Lower lobe of right lung (tissue), 2 donors: ENCODE measurements around the gene PMM1. TPM values are rescaled to one million over a fixed set of nuclear protein-coding genes. Genes with fewer than 3 reads are reported as not detected.
"Not testable (repeated sequence)": the region's sequence is repeated elsewhere in the genome, so short reads cannot be mapped to it uniquely, and the experiment has no call there.

Experiments used
- ATAC-seq, 2 donors: fragments of 200-7000 bp; cut with Tn5 transposase; one replicate each; pipeline ENCODE4 v1.9.1; 2020 to 2022; ENCODE audit warnings: mild to moderate bottlenecking in 2 of 2, moderate library complexity in 2 of 2
- DNase-seq: peaks from one replicate; pipeline ENCODE4 v3.0.0-alpha.2; 2020
- H3K27ac ChIP-seq: fragments of 200-600 bp; one replicate; pipeline ENCODE4 v1.8.0; 2022
- H3K27me3 ChIP-seq: fragments of 200-600 bp; one replicate; pipeline ENCODE4 v1.8.0; 2022; ENCODE audit warnings: low read depth
- H3K36me3 ChIP-seq: fragments of 200-600 bp; one replicate; pipeline ENCODE4 v1.8.0; 2022; ENCODE audit warnings: mild to moderate bottlenecking
- H3K4me1 ChIP-seq: fragments of 200-600 bp; one replicate; pipeline ENCODE4 v1.8.0; 2022
- H3K4me3 ChIP-seq: fragments of 200-600 bp; one replicate; pipeline ENCODE4 v1.8.0; 2022; ENCODE audit warnings: mild to moderate bottlenecking
- H3K9me3 ChIP-seq: fragments of 200-600 bp; one replicate; pipeline ENCODE4 v1.8.0; 2022
- intact Hi-C: fragments of 100-400 bp; cut with DNase I; formaldehyde crosslinking; loops from one replicate; pipeline ENCODE4 v1.11.0; 2022
- long read RNA-seq: library from polyadenylated mRNA; unstranded; transcript quantifications from one replicate; pipeline ENCODE4 v2.0.0, GENCODE V29; 2021
- total RNA-seq: library from RNA; stranded (reverse); fragmentation: NEBNext Ultra II Directional; extraction: Animal tissue kit (Norgen Biotek cat#: 25700); gene quantifications from one replicate; pipeline ENCODE4 v1.2.1, GENCODE V29; 2021
- TF ChIP-seq, protein P1 (sequence below): fragments of 200-600 bp; IDR thresholded peaks from one replicate; pipeline ENCODE4 v1.8.0; 2022; ENCODE audit warnings: antibody characterized with exemption, mild to moderate bottlenecking
- donor health status: DM: no; HTN: yes; CAD: no; lungs with severe emphysema.

The PMM1 gene
- 47.3 TPM for total RNA-seq
- long read RNA-seq, transcript PMM1-201 (8 exons, 1,298 nt), result major isoform, 42 of 58 reads
- long read RNA-seq, partial matches to known transcripts, result 4 of 58 reads
- long read RNA-seq, other reads (novel, unspliced or antisense), result 11 of 58 reads

DNA sequence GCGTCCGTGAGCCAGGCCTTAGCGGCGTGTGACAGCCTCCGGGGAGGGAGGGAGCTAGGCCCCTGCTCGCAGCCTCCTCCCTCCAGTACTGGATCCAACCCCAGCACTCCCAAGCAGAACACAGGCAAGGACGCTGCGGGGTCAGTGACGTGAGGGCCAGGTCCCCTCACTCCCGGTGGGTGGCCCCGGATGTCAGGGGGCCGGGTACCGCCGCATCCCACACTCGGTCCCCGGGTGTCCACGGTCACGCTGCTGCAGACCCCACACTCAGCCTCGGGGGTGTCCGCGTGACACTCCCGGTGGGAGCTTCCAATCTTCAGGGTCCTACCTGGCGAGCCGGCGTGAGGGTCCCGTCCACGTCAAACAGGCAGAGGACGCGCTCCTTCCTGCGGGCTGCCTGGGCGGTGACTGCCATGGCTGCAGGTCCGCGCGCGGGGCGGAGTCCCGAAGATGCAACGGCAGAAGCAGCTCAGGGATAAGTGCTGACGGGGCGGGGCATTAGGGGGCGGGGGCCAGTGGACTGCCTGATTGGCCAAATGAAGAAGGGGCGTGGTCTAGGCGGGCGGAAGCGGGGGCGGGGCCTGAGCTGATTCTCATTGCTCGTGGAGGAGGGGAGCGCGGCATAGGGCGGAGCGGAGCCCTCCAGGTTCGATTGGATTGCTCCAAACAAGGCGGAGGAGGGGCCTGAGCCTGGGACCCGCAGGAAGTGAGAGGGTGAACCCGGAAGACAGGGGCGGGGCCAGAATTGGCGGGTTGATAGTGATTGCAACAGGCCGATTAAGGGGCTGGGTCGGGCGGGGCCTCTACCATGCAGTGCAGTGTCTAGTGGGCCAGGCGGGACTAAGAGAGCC is at the start of gene PMM1:
PMM1 (minus strand) TSS at position 450 of the 851 bp plus-strand sequence; CDS start at position 415, 35 bp downstream.
- intact Hi-C loops, result loop anchor here (10.0 kb wide), 1 partner anchor 45 kb away; the partner anchor contains the start of gene POLR3H
- TF ChIP-seq, protein P1, sequence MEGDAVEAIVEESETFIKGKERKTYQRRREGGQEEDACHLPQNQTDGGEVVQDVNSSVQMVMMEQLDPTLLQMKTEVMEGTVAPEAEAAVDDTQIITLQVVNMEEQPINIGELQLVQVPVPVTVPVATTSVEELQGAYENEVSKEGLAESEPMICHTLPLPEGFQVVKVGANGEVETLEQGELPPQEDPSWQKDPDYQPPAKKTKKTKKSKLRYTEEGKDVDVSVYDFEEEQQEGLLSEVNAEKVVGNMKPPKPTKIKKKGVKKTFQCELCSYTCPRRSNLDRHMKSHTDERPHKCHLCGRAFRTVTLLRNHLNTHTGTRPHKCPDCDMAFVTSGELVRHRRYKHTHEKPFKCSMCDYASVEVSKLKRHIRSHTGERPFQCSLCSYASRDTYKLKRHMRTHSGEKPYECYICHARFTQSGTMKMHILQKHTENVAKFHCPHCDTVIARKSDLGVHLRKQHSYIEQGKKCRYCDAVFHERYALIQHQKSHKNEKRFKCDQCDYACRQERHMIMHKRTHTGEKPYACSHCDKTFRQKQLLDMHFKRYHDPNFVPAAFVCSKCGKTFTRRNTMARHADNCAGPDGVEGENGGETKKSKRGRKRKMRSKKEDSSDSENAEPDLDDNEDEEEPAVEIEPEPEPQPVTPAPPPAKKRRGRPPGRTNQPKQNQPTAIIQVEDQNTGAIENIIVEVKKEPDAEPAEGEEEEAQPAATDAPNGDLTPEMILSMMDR, result no peak

DNA sequence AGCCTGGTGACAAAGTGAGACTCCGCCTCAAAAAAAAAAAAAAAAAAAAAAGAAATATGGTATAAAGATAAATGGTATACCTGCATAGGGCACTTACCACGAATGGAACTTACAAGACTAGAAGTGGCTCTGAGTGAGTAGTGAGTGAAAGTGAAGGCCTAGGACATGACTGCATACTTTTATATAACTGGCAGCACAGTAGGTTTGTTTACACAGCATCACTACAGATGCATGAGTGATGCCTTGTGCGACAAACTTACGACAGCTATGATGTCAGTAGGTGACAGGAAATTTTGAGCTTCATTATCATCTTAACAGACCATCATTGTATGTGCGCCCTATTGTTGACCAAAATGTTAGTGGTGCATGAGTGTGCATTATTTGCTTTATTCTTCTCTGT is 49.1 kb upstream of the PMM1 start:
- DNase-seq (no peak), ATAC-seq (peak; percentile 75 to 82)
- TF ChIP-seq, protein P1, result no peak
- Histone ChIP-seq H3K9me3 (no peaks in the 10 kb centered on the region), H3K4me1 (peaks cover 7% of the 10 kb centered on the region), H3K4me3 (no peak overlapping the region), H3K27me3 (no peaks in the 10 kb centered on the region), H3K27ac (peak overlapping the region; percentile 38), H3K36me3 (peaks cover 97% of the 10 kb centered on the region)
- intact Hi-C loops, result no loop called here

More for the DNA sequence above, at the start of gene PMM1:
- ATAC-seq (peak; percentile 96 to 99), DNase-seq (peak; percentile 100)
- H3K4me1 ChIP-seq, result peaks cover 22% of the 10 kb centered on the region
- H3K4me3 ChIP-seq, result peak within 1 kb of the TSS; percentile 95
- no peaks in the 10 kb centered on the region for H3K27me3 ChIP-seq
- H3K27ac ChIP-seq, result peak within 1 kb of the TSS; percentile 88
- H3K36me3 ChIP-seq, result peaks cover 9% of the 10 kb centered on the region
- H3K9me3 ChIP-seq, result no peaks in the 10 kb centered on the region

DNA sequence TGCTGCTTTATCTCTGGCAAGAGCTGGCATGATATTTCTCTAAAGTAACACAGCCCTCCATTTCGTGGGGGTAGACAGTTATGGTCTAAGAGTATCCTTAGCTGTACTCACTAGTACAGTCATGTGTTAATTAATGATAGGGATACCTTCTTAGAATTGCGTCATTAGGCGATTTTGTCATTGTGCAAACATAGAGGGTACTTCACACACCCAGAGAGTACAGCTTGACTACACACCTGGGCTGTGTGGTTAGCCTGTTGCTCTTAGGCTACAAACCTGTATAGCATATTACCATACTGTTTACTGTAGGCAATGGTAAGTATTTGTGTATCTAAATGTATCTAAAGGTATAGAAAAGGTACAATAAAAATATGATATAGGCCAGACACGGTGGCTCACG is 48.5 kb upstream of the PMM1 start:
- Histone ChIP-seq H3K36me3 (peaks cover 97% of the 10 kb centered on the region), H3K4me1 (peaks cover 7% of the 10 kb centered on the region), H3K9me3 (no peaks in the 10 kb centered on the region), H3K4me3 (no peak overlapping the region), H3K27me3 (no peaks in the 10 kb centered on the region), H3K27ac (peak overlapping the region; percentile 61)
- ATAC-seq (peak; percentile 91 to 94), DNase-seq (no peak)
- TF ChIP-seq, protein P1, result no peak
- intact Hi-C loops, result no loop called here

DNA sequence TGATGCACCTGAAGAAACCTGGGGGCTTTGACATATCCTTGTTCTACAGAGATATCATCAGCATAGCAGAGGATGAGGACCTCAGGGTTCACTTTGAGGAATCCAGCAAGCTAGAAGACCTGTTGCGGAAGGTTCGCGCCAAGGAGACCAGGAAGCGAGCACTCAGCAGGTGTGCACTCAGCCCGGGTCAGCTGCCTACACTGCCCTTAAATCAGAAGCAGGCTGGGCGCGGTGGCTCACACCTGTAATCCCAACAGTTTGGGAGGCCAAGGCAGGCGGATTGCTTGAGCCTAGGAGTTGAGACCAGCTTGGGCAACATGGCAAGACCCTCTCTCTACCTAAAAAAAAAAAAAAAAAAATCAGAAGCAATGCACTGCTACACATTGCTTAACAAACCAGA is 48.0 kb upstream of the PMM1 start:
- peak overlapping the region; percentile 61 for H3K27ac ChIP-seq
- intact Hi-C loops, H3K27me3 ChIP-seq, H3K9me3 ChIP-seq, H3K4me3 ChIP-seq, H3K4me1 ChIP-seq: not testable (repeated sequence)
- ATAC-seq (peak; percentile 29 to 62), DNase-seq (peak; percentile 53)
- H3K36me3 ChIP-seq, result peaks cover 97% of the 10 kb centered on the region

DNA sequence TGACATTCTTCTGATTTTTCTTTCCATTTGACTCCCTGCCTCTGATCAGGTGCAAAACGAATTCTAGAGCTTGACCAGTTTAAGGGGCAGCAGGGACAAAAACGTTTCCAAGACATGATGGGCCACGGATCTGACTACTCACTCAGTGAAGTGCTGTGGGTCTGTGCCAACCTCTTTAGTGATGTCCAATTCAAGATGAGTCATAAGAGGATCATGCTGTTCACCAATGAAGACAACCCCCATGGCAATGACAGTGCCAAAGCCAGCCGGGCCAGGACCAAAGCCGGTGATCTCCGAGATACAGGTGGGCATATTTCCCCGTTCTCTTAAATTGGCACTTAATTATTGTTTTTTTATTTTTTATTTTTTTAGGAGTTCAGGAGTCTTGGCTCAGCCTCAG is 46.8 kb upstream of the PMM1 start:
- intact Hi-C loops, result no loop called here
- H3K27me3 ChIP-seq, result no peaks in the 10 kb centered on the region
- TF ChIP-seq, protein P1, result no peak
- no peak for DNase-seq
- H3K4me1 ChIP-seq, result peaks cover 7% of the 10 kb centered on the region
- no peaks in the 10 kb centered on the region for H3K9me3 ChIP-seq
- peaks cover 92% of the 10 kb centered on the region for H3K36me3 ChIP-seq
- no peak overlapping the region for H3K27ac ChIP-seq
- no peak for ATAC-seq
- H3K4me3 ChIP-seq, result no peak overlapping the region

DNA sequence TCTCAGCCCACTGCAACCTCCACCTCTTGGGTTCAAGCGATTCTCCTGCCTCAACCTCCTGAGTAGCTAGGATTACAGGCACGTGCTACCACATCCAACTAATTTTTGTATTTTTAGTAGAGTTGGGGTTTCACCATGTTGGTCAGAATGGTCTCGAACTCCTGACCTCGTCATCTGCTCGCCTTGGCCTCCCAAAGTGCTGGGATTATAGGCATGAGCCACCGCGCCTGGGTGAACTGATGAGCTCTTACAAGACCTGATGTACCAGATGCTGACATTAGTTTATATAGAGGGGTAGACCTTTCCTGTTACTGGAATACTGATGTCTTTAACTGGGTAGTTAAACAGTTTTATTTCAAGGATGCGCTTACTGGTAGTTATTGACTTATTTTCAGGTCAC is 45.0 kb upstream of the PMM1 start:
- H3K36me3 ChIP-seq, result peaks cover 86% of the 10 kb centered on the region
- H3K9me3 ChIP-seq, intact Hi-C loops, H3K4me1 ChIP-seq, DNase-seq, H3K27ac ChIP-seq, ATAC-seq, H3K4me3 ChIP-seq, H3K27me3 ChIP-seq: not testable (repeated sequence)

DNA sequence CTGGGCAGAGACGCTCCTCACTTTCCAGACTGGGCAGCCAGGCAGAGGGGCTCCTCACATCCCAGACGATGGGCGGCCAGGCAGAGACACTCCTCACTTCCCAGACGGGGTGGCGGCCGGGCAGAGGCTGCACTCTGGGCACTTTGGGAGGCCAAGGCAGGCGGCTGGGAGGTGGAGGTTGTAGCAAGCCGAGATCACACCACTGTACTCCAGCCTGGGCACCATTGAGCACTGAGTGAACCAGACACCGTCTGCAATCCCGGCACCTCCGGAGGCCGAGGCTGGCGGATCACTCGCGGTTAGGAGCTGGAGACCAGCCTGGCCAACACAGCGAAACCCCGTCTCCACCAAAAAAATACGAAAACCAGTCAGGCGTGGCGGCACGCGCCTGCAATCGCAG is 42.0 kb upstream of the PMM1 start:
- H3K27me3 ChIP-seq, intact Hi-C loops: not testable (repeated sequence)
- H3K36me3 ChIP-seq, result peaks cover 88% of the 10 kb centered on the region

DNA sequence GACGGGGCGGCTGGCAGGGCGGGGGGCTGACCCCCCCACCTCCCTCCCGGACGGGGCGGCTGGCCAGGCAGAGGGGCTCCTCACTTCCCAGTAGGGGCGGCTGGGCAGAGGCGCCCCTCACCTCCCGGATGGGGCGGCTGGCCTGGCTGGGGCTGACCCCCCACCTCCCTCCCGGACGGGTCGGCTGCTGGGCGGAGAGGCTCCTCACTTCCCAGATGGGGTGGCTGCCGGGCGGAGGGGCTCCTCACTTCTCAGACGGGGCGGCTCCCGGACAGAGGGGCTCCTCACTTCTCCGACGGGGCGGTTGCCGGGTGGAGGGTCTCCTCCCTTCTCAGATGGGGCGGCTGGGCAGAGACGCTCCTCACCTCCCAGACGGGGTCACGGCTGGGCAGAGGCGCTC is 41.5 kb upstream of the PMM1 start:
- intact Hi-C loops, ATAC-seq, H3K27ac ChIP-seq, H3K27me3 ChIP-seq, H3K9me3 ChIP-seq, H3K4me3 ChIP-seq, DNase-seq, H3K4me1 ChIP-seq: not testable (repeated sequence)
- peaks cover 88% of the 10 kb centered on the region for H3K36me3 ChIP-seq

More for the DNA sequence above, 42.0 kb upstream of the PMM1 start:
- H3K27ac ChIP-seq, ATAC-seq, H3K4me1 ChIP-seq, H3K9me3 ChIP-seq, DNase-seq, H3K4me3 ChIP-seq: not testable (repeated sequence)
